GM04503 (cell line): ENCODE measurements around the gene PLA2G2E.
A peak's percentile ranks its signal among the peaks of the same experiment; 100 is the strongest.
"Not testable (repeated sequence)": the region's sequence is repeated elsewhere in the genome, so short reads cannot be mapped to it uniquely, and the experiment has no call there.

Experiments
- DNase-seq: peaks from one replicate; pipeline ENCODE4 v3.0.0-alpha.2; 2012; ENCODE audit warnings: low read depth

The PLA2G2E gene

GRCh38 chr1:19927130-19927421, 3.7 kb upstream of the PLA2G2E start:
- not testable (repeated sequence) for DNase-seq

- no peak for DNase-seq
Measured at GRCh38 chr1:19926296-19927129, 3.1 kb upstream of the PLA2G2E start.

DNA sequence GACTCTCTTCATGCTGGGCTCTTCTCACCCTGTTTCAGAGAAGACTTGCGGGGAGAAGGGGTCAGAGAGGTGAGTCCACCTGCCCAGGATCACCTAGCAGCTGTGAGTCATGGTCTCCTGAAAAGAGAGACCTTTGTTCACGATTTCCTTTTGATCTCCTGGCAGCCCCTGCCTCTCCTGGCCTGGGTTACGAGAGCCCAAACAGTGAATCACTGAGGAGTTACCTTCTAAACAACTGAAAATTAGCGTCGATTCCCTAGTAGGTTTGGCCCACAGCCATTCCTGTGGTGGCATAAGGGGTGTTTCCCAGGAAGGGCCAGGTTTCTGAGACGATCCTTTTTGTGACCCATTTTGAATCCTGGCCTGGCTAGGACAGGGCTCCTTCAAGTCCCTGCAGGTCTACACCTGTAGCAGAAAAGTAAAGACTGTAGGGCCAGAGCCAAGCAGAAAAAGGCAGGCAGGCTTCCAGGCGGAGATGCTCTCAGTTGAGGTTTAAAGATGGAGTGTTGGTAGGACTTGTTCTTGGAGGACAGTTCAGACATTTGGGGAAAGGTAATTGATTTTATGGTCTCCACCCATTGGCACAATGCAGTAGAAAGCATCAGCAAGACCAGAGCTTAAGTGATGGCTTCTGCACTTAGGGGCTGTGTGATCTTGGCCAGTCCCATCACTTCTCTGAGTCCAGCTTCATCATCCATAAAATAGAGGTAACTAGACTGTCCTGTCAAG, 2.1 kb upstream of the PLA2G2E start:
- no peak for DNase-seq

DNA sequence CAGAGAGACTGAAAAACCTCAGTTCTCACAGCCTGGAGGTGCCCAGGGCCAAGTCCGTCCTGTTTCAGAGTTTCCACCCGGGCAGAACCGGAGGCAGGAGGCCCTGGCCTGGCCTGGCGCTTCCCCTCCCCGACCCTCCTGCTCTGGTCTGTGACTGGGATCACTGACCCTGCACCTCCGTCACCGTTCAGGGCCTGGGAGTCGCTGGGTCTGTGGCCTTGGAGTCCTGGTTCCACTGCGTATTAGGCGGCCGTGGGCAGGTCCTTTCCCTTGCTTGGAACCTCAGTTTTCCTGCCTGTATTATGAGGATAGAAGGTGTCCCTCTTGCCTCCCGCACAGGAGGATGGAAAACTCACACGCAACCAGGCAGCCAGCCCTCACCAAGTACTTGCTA, 533 bp upstream of the PLA2G2E start:
- no peak for DNase-seq

- no peak for DNase-seq
Measured at GRCh38 chr1:19922015-19922688, 1.3 kb downstream of the PLA2G2E start.

DNA sequence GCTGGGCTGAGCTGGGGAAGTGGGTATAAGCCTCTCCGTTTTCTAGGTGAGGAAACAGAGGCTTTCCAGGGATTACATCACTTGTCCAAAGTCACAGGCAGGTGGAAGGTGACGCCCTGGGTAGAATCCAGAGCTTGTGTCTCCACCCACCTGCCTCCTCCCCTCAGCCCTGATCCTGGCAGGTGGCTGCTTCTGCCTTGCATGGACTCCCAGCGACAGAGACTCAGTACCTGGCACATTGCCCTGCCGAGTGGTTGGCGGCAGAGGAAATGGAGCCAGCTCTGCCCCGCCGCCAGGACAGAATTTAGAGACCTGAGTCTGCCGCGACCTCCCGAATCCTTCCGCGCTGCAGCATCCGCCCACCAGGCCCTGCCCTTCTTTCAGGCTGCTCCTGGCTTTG, 2.1 kb downstream of the PLA2G2E start:
- no peak for DNase-seq

DNA sequence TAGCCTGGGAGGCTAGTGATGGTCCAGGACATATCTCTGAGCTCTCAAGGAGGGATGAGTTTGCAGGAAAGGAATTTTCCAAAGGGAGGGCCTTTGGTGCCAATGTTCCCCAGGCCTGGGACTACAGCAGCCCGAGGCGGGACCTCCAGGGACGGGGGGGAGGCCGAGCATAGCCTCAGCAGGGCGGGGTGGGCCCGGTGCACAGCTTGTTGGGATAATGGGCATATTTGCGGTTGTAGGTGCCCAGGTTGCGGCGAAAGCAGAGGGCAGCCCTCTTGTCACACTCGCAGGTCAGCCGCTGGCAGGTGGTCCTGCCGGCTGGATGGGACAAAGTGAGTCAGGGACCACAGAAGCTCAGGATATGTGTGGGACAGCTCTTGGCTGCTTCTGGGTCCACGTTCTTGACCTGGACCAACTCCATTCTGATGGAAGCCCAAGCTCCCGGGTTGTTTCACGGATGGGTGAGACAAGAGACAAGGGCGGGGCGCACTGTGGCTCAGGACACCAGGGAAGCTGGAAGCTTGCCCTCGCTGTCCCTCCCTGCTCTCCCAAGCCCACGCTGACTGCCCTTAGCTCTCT, 3.2 kb downstream of the PLA2G2E start:
- no peak for DNase-seq

DNA sequence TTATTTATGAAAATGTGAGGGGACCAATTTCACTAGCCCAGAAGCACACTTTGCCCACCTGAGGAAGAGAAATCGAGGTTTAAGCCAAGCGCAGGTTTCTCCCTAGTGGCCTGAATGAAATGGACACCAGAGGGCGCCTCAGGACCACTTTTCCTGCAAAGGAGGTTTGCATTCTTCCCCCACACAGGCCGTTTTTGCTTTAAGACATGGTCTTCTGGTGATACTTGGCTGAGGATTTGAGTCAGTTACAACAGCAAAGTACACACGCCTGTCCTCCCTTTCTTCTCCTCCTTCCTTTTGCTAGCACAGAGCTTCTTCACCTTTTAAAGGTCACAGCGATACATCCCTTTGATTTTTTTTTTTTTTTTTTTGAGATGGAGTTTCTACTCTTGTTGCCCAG, 5.4 kb downstream of the PLA2G2E start:
- DNase-seq, result peak; percentile 28

DNA sequence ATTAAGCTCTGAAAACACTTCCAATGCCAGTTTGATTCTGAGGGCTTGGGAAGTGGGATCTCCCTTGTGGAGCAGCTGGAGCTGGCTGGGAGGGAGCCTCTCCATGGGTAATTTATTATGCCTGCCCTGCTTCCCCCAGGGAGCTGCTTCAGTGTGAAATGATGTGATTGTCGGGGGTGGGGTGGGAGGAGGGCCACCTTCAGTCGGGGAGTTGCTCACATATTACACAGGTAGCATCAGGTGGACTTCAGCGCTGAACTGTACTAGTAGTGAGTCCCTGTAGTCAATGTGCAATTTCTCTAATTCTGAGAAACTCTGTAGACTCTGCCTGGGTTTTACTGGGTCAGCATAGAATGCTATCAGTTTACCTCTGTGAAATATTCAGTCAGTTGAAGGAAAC, 12.8 kb downstream of the PLA2G2E start:
- DNase-seq, result no peak

- DNase-seq, result no peak
Measured at GRCh38 chr1:19909971-19910370, 13.4 kb downstream of the PLA2G2E start.

GRCh38 chr1:19909392-19909791, 14.0 kb downstream of the PLA2G2E start:
- DNase-seq, result no peak

- no peak for DNase-seq
Measured at GRCh38 chr1:19907456-19907855, 16.0 kb downstream of the PLA2G2E start.

DNA sequence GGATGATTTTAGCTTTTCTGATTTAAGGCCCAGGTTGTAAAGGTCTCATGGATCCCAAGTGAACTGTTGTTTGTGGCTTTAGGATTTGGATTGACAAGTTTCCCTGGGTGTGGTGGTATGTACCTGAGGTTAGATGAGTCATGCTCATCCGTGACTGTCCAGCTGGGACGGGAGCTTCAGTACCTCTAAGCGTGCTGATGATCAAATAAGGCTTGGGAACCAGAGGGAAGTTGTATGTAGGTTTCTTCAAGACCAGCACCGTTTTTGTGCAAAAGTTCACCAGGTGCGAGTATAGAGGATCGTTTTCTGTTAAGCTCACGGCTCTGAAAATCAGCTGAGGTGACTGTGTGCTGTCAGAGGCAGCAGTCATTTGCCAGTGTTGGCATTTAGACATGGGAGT, 19.8 kb downstream of the PLA2G2E start:
- DNase-seq, result no peak

DNA sequence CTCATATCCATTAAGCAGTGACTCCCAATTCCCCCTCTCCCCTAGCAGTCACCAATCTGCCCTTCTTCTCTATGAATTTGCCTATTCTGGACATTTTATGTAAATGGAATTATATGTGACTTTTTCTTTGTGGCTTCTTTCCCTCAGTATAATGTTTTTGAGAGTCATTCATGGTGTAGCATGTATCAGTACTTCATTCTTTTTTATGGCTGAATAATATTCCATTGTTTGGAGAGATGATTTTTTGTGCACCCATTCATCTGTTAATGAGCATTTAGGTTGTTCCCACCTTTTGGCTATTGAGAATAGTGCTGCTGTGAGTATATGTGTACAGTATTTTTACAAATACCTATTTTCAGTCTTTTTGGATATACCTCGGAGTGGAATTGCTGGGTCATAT, 21.8 kb downstream of the PLA2G2E start:
- DNase-seq, result no peak

DNA sequence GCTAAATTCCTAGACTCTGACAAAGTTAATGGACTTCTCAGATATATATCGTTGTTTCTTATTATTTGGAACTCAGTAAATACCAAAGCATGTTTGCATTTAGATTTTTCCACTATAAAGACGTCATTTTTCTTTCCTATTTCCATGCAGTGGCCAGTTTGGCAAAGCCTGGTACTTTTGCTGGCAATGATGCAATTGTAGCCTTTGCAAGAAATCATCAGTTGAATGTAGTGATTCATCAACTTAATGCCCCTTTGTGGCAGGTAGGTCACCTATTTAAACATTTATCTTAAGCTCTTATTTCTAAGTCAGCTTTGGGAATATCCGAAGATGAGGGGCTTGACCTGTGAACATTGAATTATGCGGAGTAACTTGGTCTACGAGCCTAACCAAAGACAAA, 29.2 kb downstream of the PLA2G2E start:
- no peak for DNase-seq

DNA sequence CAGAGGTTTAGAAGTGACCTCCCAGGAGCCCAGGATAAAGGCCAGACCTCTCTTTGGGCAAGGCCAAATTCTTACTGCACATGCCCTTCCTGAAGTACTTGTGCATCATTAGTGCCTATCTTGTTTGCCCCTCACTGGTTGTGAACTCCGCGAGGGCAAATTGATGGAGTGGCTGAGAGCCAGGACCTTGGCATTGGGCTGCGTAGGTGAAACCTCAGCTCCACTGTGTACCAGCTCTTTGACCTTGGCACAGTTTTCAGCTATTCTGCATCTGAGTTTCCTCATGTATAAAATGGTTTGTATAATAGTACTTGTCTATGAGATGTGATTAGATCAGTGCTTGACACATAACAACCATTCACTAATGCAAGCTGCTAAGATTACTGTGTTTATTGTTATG, 29.7 kb downstream of the PLA2G2E start:
- DNase-seq, result no peak

GRCh38 chr1:19892628-19893168, 30.7 kb downstream of the PLA2G2E start:
- no peak for DNase-seq

DNA sequence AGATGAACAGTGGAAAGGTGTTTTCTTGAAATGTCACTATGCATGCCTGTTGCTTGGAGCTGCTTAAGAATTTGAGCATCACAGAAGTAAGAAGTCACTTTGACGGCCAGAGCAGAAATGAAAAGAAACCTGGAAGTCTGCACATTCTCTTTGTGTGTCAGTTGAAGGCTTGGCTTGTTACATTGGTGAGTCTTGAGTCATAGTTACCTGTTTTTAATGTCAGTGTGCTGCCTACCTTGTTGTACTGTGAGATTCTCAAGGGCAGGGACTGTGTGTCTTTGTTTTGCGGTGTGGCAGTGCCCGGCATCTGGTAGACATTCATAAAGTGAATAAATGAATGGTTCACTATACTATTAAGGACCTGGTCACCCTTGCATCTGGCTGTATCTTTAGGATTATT, 31.3 kb downstream of the PLA2G2E start:
- no peak for DNase-seq

- DNase-seq, result no peak
Measured at GRCh38 chr1:19889656-19890055, 33.8 kb downstream of the PLA2G2E start.

DNA sequence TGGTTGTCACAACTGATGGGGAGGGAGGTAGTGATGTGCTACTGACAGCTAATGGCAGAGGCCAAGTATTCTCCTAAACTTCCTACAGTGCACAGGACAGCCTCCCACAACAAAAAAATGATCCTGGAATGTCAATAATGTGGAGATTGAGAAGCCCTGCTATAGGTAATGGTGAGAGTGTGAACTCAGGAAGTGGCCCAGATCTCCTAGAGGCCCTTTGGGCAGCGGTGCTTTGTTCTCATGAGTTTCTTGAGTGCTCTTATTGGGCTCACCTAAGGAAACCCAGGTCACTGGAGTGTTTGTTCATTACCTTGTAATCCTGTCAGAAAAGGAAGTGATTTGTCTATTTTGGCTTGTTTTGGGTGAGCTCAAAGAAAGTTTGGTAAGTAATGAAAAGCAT, 35.3 kb downstream of the PLA2G2E start:
- DNase-seq, result no peak

- DNase-seq, result no peak
Measured at GRCh38 chr1:19885821-19886220, 37.6 kb downstream of the PLA2G2E start.

- DNase-seq, result no peak
Measured at GRCh38 chr1:19884312-19884711, 39.1 kb downstream of the PLA2G2E start.
